GM19324 (cell line): ENCODE results near the gene MTRFR.

Experiments used
- ATAC-seq: cut with Tn5 transposase; IDR thresholded peaks from one replicate; pipeline ENCODE4 v1.9.1; 2021; ENCODE audit warnings: mild to moderate bottlenecking, moderate library complexity; ENCODE audit not compliant: unreplicated experiment, low FRiP score

The MTRFR gene

DNA sequence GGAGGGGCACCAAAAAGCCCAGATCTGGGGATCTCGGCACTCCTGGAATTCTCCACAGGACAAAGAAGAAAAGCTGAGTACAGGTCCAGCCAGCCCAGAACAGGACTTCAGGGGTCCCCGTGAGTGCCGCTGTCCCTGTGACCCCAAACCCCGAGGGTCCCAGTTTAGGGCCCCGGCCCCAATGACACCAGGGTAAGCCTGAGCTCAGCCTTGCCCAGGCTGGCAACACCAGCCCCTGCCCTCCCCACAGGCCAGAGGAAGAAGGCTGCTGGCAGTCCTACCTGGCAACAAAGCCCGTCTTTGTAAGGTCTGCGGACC is 36.6 kb downstream of the MTRFR start:
- ATAC-seq = no peak

DNA sequence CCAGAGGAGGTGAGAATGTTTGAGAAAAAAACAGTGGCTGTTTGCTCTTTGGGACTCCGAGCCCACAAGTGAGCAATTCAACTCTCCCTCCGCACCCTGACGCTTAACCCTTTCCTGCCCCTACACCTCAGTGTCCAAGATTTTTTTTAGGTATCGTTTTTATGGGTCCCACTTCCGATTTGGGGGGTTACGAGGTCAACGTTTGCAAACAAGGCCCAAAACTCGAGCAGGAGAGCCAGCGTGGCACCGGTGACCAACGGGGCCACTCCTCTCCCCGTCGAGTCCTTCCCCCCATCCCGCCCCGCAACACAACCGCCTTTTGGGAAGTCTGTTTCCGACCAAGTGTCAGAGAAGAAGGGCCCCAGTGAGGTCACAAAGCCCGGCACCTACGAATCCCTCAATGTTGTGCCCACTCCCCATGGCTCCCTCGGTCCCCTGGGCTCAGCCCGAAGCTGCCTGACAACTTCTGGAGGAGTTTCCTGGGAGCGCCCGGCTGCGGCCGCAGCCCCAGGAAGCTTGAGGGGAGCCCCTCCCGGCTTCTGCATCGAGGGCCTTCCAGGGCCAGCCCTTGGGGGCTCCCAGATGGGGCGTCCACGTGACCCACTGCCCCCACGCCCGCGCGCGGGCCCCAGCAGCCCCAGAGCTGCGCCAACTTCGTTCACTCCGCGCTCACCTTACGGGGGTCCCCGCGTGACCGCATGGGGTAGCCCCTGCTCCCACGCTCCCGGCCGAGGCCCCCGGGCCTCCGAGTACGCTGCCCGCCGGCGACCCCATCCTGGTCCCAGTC is 37.2 kb downstream of the MTRFR start:
- ATAC-seq = peak; percentile 14

DNA sequence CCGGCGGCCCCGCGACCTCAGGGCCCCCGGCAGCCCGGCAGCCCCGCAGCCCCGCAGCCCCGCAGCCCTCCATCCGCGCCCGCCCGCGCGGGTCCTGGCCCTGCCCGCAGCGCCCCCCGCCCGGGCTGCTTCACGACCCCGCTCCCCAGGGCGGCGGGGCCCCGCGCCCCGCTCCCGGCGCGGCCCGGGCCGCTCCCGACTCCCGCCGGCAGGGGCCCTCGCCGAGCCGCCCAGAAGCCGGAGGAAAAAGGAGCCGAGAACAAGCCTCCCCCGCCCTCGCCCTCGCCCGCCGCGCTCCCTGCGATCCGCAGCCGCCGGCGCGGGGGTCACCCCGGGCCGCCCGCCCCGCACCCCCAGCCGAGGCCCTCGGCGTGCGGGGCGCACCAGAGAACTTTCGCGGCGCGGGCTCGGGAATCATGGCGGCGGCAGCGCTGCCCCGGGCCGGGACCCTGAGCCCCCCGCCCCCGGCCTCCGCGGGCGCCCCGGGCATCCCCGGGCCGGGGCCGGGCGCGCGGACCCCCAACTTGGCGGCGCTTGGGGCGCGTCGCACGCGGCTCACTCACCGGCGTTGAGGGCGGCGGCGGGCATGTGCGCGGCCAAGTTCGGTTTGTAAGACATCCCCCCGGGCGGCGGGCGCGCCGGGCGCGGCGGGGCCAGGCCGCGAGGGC is 37.9 kb downstream of the MTRFR start:
- peak; percentile 69 for ATAC-seq

DNA sequence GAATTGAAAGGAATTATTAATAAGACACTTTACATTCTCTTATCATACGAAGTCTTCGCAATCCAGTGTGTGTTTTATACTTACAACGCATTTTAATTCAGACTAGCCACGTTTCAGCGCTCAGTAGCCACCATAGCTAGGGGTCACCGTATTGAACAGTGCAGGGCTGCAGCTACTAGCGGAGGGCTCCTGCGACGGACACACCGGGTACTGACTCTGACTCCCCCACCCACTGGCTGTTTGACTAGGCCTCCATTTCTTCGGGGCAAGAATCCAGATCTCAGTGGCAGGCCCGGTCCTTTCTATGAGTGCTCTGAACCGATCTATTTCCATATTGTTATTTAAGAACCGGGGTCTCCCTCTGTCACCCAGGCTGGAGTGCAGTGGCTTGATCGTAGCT is 39.9 kb downstream of the MTRFR start:
- no peak for ATAC-seq

DNA sequence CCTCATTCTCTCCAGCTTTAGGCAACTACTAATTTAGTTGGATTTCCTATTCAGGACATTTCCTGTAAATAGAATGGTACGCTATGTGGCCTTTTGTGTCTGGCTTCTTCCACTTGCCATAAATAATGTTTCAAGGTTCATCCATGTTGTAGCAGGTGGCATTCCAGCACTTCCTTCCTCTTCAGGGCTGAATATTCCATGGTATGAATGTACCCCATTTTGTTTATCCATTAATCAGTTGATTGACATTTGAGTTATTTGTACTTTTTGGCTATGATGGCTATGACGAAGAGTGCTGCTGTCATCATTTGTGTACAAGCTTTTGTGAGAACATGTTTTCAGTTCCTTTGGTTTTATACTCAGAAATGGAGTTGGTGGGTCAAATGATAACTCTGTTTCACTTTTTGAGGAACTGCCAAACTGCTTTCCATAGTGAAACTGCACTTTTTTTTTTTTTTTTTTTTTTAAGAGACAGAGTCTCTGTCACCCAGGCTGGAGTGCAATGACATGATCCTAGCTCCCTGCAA is 44.9 kb downstream of the MTRFR start:
- peak; percentile 65 for ATAC-seq

DNA sequence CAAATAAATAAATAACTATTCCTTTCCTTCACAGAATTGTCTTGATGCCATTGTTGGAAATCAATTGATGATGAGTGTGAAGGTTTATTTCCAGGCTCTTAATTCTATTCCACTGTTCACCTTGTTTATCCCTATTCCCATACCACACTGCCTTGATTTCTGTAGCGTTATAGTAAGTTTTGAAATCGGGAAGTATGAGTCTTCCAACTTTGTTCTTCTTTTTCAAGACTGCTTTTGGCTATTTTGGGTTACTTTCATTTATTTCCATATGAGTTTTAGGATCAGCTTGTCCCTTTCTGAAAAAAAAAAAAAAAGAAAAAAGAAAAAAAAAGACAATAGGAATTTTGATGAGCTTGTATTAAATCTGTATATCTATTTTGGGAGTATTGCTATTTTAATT is 47.7 kb downstream of the MTRFR start:
- no peak for ATAC-seq

DNA sequence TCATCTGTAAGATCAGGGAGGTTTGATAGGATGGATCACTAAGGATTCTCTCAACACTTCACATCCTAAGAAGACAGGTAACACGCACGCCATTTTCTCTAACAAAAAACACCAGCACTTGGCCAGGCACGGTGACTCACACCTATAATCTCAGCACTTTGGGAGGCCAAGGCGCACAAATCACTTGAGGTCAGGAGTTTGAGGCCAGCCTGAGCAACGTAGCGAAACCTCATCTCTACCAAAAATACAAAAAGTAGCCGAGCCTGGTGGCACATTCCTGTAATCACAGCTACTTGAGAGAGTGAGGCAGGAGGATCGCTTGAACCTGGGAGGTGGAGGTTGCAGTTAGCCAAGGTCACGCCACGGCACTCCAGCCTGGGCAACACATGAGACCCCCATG is 48.9 kb downstream of the MTRFR start:
- ATAC-seq = no peak

DNA sequence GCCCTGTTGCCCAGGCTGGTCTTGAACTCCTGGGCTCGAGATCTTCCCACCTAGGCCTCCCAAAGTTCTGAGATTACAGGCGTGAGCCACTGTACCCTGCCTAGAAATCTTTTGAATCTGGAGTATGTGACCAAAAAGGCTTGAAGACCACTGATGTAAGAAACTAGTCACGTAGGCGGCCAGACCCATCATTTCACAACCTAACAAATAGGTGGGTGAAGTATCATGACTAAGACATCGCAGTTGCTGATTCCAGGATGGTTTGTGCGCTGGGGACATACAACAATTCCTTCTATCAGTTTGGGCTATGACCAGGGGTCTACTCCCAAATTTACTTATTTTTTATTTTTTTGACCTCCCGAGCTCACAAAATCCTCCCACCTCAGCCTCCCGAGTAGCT is 50.2 kb downstream of the MTRFR start:
- no peak for ATAC-seq

DNA sequence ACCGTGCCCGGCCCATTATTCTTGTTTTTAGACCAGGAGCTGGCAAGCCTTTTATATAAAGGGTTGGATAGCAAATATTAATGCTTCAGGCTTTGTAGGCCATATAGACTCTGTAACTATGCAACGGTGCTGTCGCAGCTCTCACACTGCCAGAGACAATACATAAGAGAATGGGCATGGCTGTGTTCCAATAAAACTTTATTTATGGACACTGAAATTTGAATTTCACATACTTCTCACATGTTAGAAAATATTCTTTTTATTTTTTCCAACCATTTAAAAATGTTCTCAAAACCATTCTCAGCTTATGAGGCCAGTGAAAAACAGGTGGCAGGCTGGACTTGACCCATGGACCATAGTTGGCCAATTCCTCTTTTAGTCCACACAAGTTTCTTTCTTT is 51.4 kb downstream of the MTRFR start:
- ATAC-seq = no peak

DNA sequence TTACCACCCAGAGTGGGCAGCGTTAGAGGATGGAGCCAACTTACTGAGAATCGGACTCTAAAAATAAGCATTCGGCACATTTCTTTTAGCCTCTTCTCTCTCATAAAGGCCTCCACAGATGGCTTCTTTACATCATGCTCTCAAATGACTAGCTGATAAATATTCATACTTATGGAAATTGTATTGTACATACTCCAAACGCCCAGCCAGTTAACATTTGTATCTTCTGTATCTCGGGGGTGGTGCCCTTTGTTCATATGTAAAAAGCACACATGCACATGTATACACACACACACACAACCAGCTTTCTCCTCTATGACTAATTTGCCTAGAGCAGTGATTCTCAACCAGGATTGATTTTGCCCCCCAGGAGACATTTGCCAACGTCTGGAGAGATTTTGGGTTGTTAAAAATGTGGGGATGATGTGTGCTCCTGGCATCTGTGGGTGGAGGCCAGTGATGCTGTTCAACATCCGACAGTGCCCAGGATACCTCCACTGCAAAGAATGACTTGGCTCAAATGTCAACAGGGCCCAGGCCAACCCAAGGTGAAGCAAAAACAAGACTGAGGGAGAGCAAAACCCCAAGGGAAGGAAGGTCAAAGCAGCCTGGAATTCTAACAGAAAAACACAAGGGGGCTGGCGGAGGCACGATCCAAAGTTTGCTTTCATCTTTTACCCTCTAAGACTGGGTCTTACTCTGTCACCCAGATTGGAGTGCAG is 53.6 kb downstream of the MTRFR start:
- no peak for ATAC-seq

DNA sequence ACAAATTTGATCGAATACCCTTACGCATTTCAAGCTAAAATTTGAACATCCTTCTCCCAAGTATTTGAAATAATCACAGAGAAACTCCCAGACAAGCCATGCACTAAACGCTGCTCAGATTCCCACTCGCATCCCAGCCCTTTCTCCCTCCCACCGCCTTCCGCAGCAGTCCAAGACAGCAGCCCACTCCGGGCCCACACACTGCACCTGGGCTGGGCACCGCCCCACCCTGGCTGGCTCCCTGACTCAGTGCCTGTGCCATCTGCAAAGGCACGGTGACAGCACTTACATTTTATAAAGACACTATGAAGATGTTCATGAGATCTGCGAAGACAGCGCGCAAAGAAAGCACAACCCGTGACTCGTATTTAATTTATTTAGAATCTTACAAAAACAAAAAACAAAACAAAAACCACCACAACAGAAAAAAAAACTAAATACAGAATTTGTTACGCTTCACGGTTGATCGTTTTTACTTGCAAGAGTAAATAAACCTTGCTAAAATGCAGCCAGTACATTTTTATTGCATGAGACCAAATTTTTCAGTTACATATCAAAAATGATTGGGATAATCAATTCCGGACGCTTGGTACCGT is 55.6 kb downstream of the MTRFR start:
- no peak for ATAC-seq

DNA sequence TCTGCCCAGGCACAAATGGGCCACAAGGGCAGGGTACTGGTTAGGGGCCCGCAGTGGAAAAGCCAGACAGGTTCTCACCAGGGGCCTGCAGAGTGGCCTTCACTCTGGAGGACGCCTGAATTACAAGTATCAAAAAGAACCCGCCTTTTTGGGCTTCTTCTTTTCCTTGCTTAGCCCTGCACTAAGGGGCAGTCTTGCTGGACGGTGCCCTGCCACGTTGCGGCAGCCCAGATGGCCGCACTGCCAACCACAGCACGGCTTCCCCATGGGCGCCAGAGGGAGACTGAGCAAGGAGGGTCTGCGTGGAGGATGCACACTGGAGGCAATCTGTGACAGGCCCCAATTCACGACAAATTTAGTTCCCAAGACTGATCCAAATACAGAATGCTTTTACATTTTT is 56.7 kb downstream of the MTRFR start:
- ATAC-seq = no peak

DNA sequence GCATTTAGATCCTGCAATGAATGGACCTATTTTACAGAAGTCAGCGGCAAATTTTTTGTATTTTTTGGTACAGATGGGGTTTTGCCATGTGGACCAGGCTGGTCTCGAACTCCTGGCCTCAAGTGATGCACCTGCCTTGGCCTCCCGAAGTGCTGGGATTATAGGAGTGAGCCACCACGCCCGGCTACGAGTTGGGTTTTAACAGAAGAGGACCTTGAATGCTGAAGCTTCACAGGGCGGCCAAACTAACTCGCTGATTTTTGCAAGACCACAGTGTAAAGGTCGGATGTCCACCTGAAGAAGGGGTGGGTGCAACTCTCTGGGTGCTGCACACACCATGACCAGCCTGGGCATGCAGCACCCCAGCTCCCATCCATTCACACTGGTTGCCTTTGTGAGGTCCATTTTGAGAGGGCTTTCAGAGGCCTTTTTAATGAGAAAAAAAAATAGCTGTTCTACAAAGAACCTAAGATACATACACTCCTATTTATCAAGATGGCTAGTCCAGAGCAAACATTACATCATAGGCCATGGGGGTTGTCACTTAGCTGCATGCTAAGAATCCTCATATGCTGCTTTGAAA is 60.0 kb downstream of the MTRFR start:
- ATAC-seq = no peak

DNA sequence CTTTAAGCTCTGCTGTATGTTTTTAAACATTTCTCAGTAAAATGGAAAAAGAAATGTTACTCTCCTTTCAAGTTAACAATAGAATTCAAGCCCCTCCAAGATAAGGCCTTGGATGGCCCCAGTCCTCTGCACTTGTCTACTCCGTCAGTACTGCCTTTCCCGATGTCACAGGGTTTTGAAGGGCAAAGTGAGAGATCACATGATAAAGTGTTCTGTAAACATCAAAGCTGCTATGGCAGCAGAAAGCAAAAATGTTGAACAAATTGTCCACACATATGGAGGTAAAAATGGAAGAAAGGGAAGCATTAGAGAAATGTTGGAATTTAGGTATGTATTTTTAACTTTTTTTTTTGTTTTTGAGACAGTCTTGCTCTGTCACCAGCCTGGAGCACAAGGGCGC is 71.9 kb downstream of the MTRFR start:
- no peak for ATAC-seq

DNA sequence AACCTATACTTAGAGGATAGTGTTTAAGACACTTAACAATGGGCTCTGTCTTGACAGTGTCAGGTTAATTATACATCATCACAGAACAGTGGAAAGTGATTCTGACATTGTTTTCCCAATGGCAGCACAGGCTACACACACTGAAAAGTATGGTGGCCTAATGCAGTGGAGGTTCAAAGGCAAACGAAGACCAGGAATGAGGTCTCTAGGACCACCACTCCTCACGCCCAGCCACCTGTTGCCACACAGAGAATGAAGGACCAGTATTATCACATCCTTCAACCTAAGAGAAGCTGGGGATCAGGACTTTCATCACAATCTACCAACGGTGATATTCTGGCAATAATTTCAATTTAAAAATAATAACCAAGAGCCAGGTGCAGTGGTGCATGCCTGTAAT is 73.0 kb downstream of the MTRFR start:
- ATAC-seq = no peak
